Endothelial cell (in vitro differentiated cells): ENCODE results near the gene ACE2. TPM values are rescaled to one million over a fixed set of nuclear protein-coding genes. Genes with fewer than 3 reads are reported as not detected.

Experiments used
- DNase-seq: peaks from one replicate; pipeline ENCODE4 v3.0.0; 2021; ENCODE audit warnings: low spot score
- H3K27ac Mint-ChIP-seq: one replicate; pipeline ENCODE4 v1.8.0; 2021; ENCODE audit warnings: mixed read lengths, inconsistent platforms; ENCODE audit not compliant: unreplicated experiment
- H3K27me3 Mint-ChIP-seq: one replicate; pipeline ENCODE4 v1.8.0; 2021; ENCODE audit warnings: mild to moderate bottlenecking, moderate library complexity, mixed read lengths, inconsistent platforms; ENCODE audit not compliant: unreplicated experiment
- H3K36me3 Mint-ChIP-seq: one replicate; pipeline ENCODE4 v1.8.0; 2021; ENCODE audit warnings: mild to moderate bottlenecking, low read depth, mixed read lengths, inconsistent platforms; ENCODE audit not compliant: unreplicated experiment
- H3K4me1 Mint-ChIP-seq: one replicate; pipeline ENCODE4 v1.8.0; 2021; ENCODE audit warnings: mild to moderate bottlenecking, mixed read lengths, inconsistent platforms; ENCODE audit not compliant: unreplicated experiment
- H3K4me3 Mint-ChIP-seq: one replicate; pipeline ENCODE4 v1.8.0; 2021; ENCODE audit warnings: mild to moderate bottlenecking, mixed read lengths, inconsistent platforms; ENCODE audit not compliant: unreplicated experiment
- H3K9me3 Mint-ChIP-seq: one replicate; pipeline ENCODE4 v1.8.0; 2021; ENCODE audit warnings: mixed read lengths, inconsistent platforms; ENCODE audit not compliant: unreplicated experiment
- CTCF ChIP-seq: fragments of 200-600 bp; sonication (generic); IDR thresholded peaks from one replicate; pipeline ENCODE4 v1.5.0; 2021; ENCODE audit warnings: antibody characterized with exemption; ENCODE audit not compliant: unreplicated experiment
- total RNA-seq: library from RNA; stranded (reverse); fragmentation: NEBNext Ultra II Directional; extraction: Animal tissue kit (Norgen Biotek cat#: 25700); gene quantifications from one replicate; pipeline ENCODE4 v1.2.1, GENCODE V29; 2021; ENCODE audit not compliant: unreplicated experiment

The ACE2 gene
- total RNA-seq, 1 donor from 2014 or later, result not detected

GRCh38 chrX:15515931-15516330, 84.8 kb downstream of the ACE2 start:
- Mint-ChIP-seq H3K4me1 (peaks cover 21% of the 10 kb centered on the region), H3K27me3 (no peaks in the 10 kb centered on the region), H3K9me3 (no peaks in the 10 kb centered on the region), H3K27ac (peak overlapping the region; percentile 94), H3K4me3 (no peak overlapping the region), H3K36me3 (no peaks in the 10 kb centered on the region)
- DNase-seq, result peak; percentile 16
- TF ChIP-seq CTCF, result no peak

- DNase-seq, result no peak
- H3K4me3 Mint-ChIP-seq, result no peak overlapping the region
- no peaks in the 10 kb centered on the region for H3K9me3 Mint-ChIP-seq
- peaks cover 22% of the 10 kb centered on the region for H3K4me1 Mint-ChIP-seq
- no peaks in the 10 kb centered on the region for H3K36me3 Mint-ChIP-seq
- H3K27me3 Mint-ChIP-seq, result no peaks in the 10 kb centered on the region
- no peak overlapping the region for H3K27ac Mint-ChIP-seq
- no peak for TF ChIP-seq CTCF
Observed at GRCh38 chrX:15514279-15514678, 86.5 kb downstream of the ACE2 start.

- peaks cover 22% of the 10 kb centered on the region for H3K4me1 Mint-ChIP-seq
- DNase-seq, result no peak
- H3K27ac Mint-ChIP-seq, result no peak overlapping the region
- no peaks in the 10 kb centered on the region for H3K27me3 Mint-ChIP-seq
- H3K4me3 Mint-ChIP-seq, result no peak overlapping the region
- H3K36me3 Mint-ChIP-seq, result no peaks in the 10 kb centered on the region
- TF ChIP-seq CTCF, result no peak
- H3K9me3 Mint-ChIP-seq, result no peaks in the 10 kb centered on the region
Observed at GRCh38 chrX:15512401-15512965, 88.3 kb downstream of the ACE2 start.

- Mint-ChIP-seq H3K4me1 (peaks cover 22% of the 10 kb centered on the region), H3K27ac (peak overlapping the region; percentile 89)
Observed at GRCh38 chrX:15511563-15511962, 89.2 kb downstream of the ACE2 start.

More at GRCh38 chrX:15511563-15511962, 89.2 kb downstream of the ACE2 start:
- H3K27me3 Mint-ChIP-seq, result no peaks in the 10 kb centered on the region
- no peak overlapping the region for H3K4me3 Mint-ChIP-seq
- TF ChIP-seq CTCF, result no peak
- DNase-seq, result no peak
- H3K9me3 Mint-ChIP-seq, result no peaks in the 10 kb centered on the region
- H3K36me3 Mint-ChIP-seq, result no peaks in the 10 kb centered on the region

Other genes starting within 250 kb of the ACE2 start
- gene VEGFD, start 216.5 kb downstream of the ACE2 start, total RNA-seq, result 0.56 TPM
- 47.3 TPM for gene PIR, start 107.6 kb downstream of the ACE2 start, total RNA-seq
- gene BMX, start 100.2 kb downstream of the ACE2 start, total RNA-seq, result 0.74 TPM
- gene CLTRN, start 63.8 kb upstream of the ACE2 start, total RNA-seq, result 0.95 TPM
- gene CA5B, start 137.3 kb upstream of the ACE2 start, total RNA-seq, result 7.2 TPM
- 8.4 TPM for gene ZRSR2, start 189.5 kb upstream of the ACE2 start, total RNA-seq